Peyer's patch (tissue), 4 donors: ENCODE measurements around the gene TCAP.

Source experiments
- POLR2A ChIP-seq, 2 donors: fragments of 450-650 bp; IDR thresholded peaks; one replicate each; pipeline ENCODE4 v1.5.1; 2017; ENCODE audit warnings: antibody characterized with exemption in 2 of 2, mild to moderate bottlenecking in 2 of 2, moderate library complexity in 2 of 2
- TF ChIP-seq, protein P1 (sequence below), 6 experiments: fragments of 450-650 bp in 4 of 6; fragments of 200-600 bp in 2 of 6; sonication (generic) in 1 of 6; IDR thresholded peaks; one replicate each; pipeline ENCODE4 v1.5.1; 2017 to 2019; ENCODE audit warnings: antibody characterized with exemption in 6 of 6, mild to moderate bottlenecking in 3 of 6, moderate library complexity in 1 of 6

DNA sequence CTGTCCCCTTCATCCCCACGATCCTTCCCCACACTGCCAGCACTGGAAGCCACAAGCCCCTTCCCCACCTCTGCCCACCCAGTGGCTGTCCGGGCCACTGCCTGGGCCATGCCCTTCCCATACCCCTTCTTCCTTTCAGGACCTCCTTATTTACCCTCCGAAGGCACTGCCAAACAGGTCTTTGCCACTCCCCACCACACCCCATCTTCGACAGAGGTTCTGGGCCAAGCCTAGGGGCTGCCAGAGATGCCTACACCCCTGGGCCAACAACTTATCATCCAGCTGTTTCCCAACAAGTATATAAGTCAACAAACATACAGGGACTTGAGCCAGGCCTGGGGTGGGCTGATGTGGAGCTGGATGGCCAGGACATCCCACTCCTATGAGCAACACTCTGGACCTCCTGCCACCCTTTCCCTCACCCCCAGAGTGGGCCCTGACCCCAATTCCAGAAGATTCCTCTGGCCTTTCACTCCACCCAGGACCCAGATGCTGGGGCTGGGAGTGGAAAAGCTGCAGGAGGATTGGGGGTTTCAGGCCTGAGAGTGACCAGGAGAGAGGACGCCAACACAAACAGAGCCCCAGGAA lies 39.9 kb upstream of the TCAP start:
- TF ChIP-seq, protein P1, sequence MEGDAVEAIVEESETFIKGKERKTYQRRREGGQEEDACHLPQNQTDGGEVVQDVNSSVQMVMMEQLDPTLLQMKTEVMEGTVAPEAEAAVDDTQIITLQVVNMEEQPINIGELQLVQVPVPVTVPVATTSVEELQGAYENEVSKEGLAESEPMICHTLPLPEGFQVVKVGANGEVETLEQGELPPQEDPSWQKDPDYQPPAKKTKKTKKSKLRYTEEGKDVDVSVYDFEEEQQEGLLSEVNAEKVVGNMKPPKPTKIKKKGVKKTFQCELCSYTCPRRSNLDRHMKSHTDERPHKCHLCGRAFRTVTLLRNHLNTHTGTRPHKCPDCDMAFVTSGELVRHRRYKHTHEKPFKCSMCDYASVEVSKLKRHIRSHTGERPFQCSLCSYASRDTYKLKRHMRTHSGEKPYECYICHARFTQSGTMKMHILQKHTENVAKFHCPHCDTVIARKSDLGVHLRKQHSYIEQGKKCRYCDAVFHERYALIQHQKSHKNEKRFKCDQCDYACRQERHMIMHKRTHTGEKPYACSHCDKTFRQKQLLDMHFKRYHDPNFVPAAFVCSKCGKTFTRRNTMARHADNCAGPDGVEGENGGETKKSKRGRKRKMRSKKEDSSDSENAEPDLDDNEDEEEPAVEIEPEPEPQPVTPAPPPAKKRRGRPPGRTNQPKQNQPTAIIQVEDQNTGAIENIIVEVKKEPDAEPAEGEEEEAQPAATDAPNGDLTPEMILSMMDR (IDR thresholded peaks at IDR 0.05) = no peak
- TF ChIP-seq POLR2A (IDR thresholded peaks at IDR 0.05) = no peak
